ENCODE results near the gene FGGY.
"Not testable (repeated sequence)": the region's sequence is repeated elsewhere in the genome, so short reads cannot be mapped to it uniquely, and the experiment has no call there.

Gene FGGY

DNA sequence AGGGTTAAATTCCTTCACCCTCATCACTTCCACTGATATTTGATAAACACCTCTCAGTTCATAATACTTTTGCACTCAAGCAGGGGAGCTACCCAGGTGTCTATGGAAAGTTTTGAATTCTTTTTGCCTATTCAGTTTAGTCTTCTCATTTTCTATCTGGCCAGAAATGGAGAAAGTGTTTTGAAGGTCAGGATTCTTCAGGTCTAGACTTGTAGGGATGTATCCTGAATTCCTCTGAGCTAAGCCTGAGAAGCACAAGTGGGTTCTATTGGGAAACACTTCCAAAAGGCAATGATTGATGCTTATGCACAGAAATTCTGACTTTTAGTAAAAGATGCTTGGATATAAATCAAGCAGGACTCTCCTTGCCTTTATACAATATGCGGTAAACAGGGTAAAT is 300.1 kb downstream of the FGGY start:
- no peaks in the 10 kb centered on the region for H3K9me3 ChIP-seq (ENCODE audit: control insufficient read depth, low read length)
- H3K4me1 ChIP-seq (ENCODE audit: control insufficient read depth, insufficient read depth, low read length), result peaks cover 6% of the 10 kb centered on the region
- no peak overlapping the region for H3K27ac ChIP-seq (ENCODE audit: insufficient read depth, low read depth, low read length, poor library complexity, severe bottlenecking)
- H3K36me3 ChIP-seq (ENCODE audit: control insufficient read depth, insufficient read depth, low read length), result no peaks in the 10 kb centered on the region
- no peaks in the 10 kb centered on the region for H3K27me3 ChIP-seq (ENCODE audit: control insufficient read depth, insufficient read depth, low read length, poor library complexity, severe bottlenecking)
- 98 to 100% methylated on average over 1 of the region's 1 CpG for WGBS, 2 experiments
- no peak overlapping the region for H3K4me3 ChIP-seq (ENCODE audit: insufficient read depth, low read depth, low read length)

DNA sequence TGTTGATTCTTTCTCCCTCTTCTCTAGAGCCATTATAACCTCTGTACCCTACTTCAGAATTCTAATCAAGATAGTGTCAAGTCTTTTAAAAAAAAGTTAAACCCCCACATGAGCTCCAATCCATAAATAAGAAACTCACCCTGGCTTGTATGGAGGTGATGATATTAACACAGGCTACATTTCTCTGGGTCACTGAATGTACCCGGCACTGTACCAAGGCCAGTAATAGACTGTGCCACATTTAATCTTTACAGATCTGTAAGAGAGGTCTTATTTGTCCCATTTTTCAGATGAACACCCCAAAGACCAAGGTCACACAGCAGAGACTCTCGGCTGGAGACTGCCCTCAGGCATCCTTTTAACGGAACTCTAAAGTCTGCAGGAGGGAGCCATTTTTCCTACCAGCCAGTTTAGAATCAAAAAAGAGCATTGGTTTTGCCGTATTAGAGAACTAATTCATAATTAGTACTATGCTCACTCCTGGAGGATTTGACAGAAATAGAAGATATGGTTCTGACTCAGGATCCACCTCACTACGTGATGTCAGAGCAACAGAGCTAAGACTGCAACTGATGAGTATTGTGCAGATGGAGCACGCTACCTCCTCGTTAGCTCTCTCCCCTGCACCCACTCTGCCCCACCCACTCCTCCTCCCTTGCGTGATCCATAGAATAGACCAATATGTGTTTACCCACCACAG is 300.7 kb downstream of the FGGY start:
- Histone ChIP-seq H3K4me3 (ENCODE audit: insufficient read depth, low read depth, low read length) (no peak overlapping the region), H3K27ac (ENCODE audit: insufficient read depth, low read depth, low read length, poor library complexity, severe bottlenecking) (no peak overlapping the region), H3K4me1 (ENCODE audit: control insufficient read depth, insufficient read depth, low read length) (peaks cover 6% of the 10 kb centered on the region), H3K36me3 (ENCODE audit: control insufficient read depth, insufficient read depth, low read length) (no peaks in the 10 kb centered on the region), H3K27me3 (ENCODE audit: control insufficient read depth, insufficient read depth, low read length, poor library complexity, severe bottlenecking) (no peaks in the 10 kb centered on the region), H3K9me3 (ENCODE audit: control insufficient read depth, low read length) (no peaks in the 10 kb centered on the region)
- 93 to 95% methylated on average over 7 to 8 of the region's 8 CpGs for WGBS, 2 experiments

DNA sequence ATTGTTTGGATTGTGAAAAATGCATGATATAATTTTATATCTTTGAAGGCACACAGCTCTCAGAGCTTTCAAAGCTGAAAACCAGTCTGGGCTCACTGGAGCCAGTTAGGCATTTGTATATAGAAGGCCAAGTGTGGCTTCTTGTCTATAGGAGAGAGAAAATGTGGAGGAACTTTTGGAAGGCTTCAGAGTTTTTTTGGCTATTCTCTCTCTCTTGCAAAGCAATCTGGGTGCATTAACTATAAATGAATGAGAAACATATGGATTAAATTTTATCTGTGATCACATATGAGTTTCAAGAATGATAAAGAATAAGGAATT is 301.2 kb downstream of the FGGY start:
- H3K27me3 ChIP-seq (ENCODE audit: control insufficient read depth, insufficient read depth, low read length, poor library complexity, severe bottlenecking), result no peaks in the 10 kb centered on the region
- H3K9me3 ChIP-seq (ENCODE audit: control insufficient read depth, low read length), result no peaks in the 10 kb centered on the region
- no peak overlapping the region for H3K4me3 ChIP-seq (ENCODE audit: insufficient read depth, low read depth, low read length)
- peaks cover 6% of the 10 kb centered on the region for H3K4me1 ChIP-seq (ENCODE audit: control insufficient read depth, insufficient read depth, low read length)
- H3K27ac ChIP-seq (ENCODE audit: insufficient read depth, low read depth, low read length, poor library complexity, severe bottlenecking), result no peak overlapping the region
- no peaks in the 10 kb centered on the region for H3K36me3 ChIP-seq (ENCODE audit: control insufficient read depth, insufficient read depth, low read length)

DNA sequence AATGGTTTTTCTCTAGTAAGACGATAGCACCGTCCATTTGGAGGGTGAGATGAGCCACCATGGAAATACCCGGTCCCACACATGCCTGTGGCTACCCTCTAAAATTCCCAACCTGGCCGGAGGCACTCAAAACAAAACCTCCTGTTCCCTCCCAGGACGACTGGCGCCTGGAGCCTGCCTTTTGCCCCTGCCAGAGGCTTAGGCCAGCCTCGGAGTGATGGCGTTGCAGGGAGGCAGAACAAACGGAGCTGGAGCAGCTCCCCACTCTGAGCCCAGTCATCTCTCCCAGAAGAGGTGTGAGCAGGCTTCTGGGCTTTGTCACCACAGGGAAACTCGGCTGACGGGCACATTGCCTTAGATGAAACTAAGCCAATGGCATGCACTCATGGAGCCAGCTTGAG is 304.1 kb downstream of the FGGY start:
- H3K4me1 ChIP-seq (ENCODE audit: control insufficient read depth, insufficient read depth, low read length), result no peaks in the 10 kb centered on the region
- 82 to 86% methylated on average over 11 of the region's 11 CpGs for WGBS, 2 experiments
- H3K27me3 ChIP-seq (ENCODE audit: control insufficient read depth, insufficient read depth, low read length, poor library complexity, severe bottlenecking), result no peaks in the 10 kb centered on the region
- no peak overlapping the region for H3K27ac ChIP-seq (ENCODE audit: insufficient read depth, low read depth, low read length, poor library complexity, severe bottlenecking)
- H3K4me3 ChIP-seq (ENCODE audit: insufficient read depth, low read depth, low read length), result no peak overlapping the region
- H3K36me3 ChIP-seq (ENCODE audit: control insufficient read depth, insufficient read depth, low read length), result no peaks in the 10 kb centered on the region
- no peaks in the 10 kb centered on the region for H3K9me3 ChIP-seq (ENCODE audit: control insufficient read depth, low read length)

DNA sequence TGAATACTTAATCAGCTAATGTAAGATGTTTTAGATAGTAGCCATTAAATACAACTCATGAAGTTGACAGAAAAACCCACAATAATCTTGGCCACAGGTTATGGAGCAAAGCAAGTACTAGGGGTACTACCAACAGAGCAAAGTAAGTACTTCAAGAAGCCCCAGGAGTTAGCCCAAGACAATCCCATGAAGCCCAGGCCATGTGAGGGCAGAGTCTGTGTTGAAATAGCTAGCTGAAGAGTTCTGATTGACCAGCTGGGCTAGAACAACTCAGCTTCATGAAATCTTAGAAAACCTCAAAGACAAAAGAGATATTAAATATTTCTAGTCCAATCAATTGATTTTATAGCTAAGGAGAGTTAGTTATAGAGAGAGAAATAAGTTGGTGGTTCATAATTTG is 304.9 kb downstream of the FGGY start:
- Histone ChIP-seq H3K4me3 (ENCODE audit: insufficient read depth, low read depth, low read length) (no peak overlapping the region), H3K4me1 (ENCODE audit: control insufficient read depth, insufficient read depth, low read length) (no peaks in the 10 kb centered on the region), H3K9me3 (ENCODE audit: control insufficient read depth, low read length) (no peaks in the 10 kb centered on the region), H3K36me3 (ENCODE audit: control insufficient read depth, insufficient read depth, low read length) (no peaks in the 10 kb centered on the region), H3K27me3 (ENCODE audit: control insufficient read depth, insufficient read depth, low read length, poor library complexity, severe bottlenecking) (no peaks in the 10 kb centered on the region), H3K27ac (ENCODE audit: insufficient read depth, low read depth, low read length, poor library complexity, severe bottlenecking) (no peak overlapping the region)

DNA sequence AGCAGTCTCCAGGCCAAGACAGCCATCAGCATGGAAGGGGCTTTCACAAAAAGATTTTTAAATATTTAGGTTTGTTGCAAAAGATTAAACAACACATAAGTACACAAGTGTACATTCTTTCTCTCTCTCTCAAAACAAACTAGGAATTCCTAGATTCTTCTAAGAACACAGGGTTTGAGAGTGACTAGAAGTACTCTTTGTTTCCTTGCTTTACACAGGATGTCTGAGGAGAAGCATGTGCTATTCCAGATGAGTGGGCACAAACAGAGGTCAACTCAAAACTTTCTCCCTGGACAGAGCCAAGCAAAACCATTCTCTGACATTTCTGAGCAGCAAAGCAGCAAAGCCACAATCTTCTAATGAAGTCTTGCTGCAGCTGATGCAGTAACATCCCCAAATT is 307.3 kb downstream of the FGGY start:
- Histone ChIP-seq H3K4me1 (ENCODE audit: control insufficient read depth, insufficient read depth, low read length) (no peaks in the 10 kb centered on the region), H3K4me3 (ENCODE audit: insufficient read depth, low read depth, low read length) (no peak overlapping the region), H3K27me3 (ENCODE audit: control insufficient read depth, insufficient read depth, low read length, poor library complexity, severe bottlenecking) (no peaks in the 10 kb centered on the region), H3K36me3 (ENCODE audit: control insufficient read depth, insufficient read depth, low read length) (no peaks in the 10 kb centered on the region), H3K27ac (ENCODE audit: insufficient read depth, low read depth, low read length, poor library complexity, severe bottlenecking) (no peak overlapping the region), H3K9me3 (ENCODE audit: control insufficient read depth, low read length) (no peaks in the 10 kb centered on the region)

DNA sequence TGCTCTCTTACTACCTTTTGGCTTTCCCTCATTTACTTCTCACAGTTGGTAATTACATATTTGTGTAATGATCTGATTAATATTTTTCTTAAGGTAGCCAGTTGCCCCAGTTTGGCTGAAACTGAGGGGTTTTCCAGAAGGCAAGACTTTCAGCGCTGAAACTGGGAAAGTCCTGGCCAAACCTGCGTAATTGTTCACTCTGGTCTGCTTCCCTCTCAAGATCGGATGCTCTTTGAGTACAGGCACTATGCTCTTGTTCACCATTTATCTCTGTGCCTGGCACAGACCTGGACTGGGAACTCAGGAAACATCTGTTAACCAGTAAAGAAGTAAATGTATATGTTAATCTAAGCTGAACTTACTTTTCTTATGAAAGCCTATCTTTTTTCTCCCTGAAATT is 308.3 kb downstream of the FGGY start:
- WGBS, 2 experiments, result 93 to 98% methylated on average over 3 of the region's 3 CpGs

DNA sequence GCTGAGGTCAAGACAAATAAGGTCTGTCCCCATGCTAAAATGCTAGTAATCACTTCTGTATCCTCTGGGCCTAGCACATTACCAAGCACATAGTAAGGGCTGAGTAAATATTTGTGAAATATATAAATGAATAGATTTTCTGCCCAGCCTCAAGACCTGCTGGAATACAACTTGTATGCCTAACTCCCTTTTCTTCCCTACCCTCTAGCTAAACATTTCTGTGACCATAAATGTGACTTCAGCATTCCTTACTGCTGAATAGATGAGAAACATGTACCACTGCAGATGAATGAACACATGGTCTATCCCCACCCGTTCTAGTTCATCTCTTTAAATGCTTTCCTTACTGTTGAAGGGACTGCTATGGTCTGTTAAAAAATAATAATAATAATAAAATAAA is 308.9 kb downstream of the FGGY start:
- no CpG with 5 or more reads among the region's 1 CpG for WGBS, 2 experiments
- no peaks in the 10 kb centered on the region for H3K4me1 ChIP-seq (ENCODE audit: control insufficient read depth, insufficient read depth, low read length)
- H3K27me3 ChIP-seq (ENCODE audit: control insufficient read depth, insufficient read depth, low read length, poor library complexity, severe bottlenecking), result no peaks in the 10 kb centered on the region
- H3K36me3 ChIP-seq (ENCODE audit: control insufficient read depth, insufficient read depth, low read length), result no peaks in the 10 kb centered on the region
- H3K27ac ChIP-seq (ENCODE audit: insufficient read depth, low read depth, low read length, poor library complexity, severe bottlenecking), result no peak overlapping the region
- no peak overlapping the region for H3K4me3 ChIP-seq (ENCODE audit: insufficient read depth, low read depth, low read length)
- H3K9me3 ChIP-seq (ENCODE audit: control insufficient read depth, low read length), result no peaks in the 10 kb centered on the region

More for the DNA sequence above, 308.3 kb downstream of the FGGY start:
- H3K4me1 ChIP-seq (ENCODE audit: control insufficient read depth, insufficient read depth, low read length), result no peaks in the 10 kb centered on the region
- H3K27ac ChIP-seq (ENCODE audit: insufficient read depth, low read depth, low read length, poor library complexity, severe bottlenecking), result no peak overlapping the region
- no peak overlapping the region for H3K4me3 ChIP-seq (ENCODE audit: insufficient read depth, low read depth, low read length)
- H3K27me3 ChIP-seq (ENCODE audit: control insufficient read depth, insufficient read depth, low read length, poor library complexity, severe bottlenecking), result no peaks in the 10 kb centered on the region
- no peaks in the 10 kb centered on the region for H3K36me3 ChIP-seq (ENCODE audit: control insufficient read depth, insufficient read depth, low read length)
- H3K9me3 ChIP-seq (ENCODE audit: control insufficient read depth, low read length), result no peaks in the 10 kb centered on the region

DNA sequence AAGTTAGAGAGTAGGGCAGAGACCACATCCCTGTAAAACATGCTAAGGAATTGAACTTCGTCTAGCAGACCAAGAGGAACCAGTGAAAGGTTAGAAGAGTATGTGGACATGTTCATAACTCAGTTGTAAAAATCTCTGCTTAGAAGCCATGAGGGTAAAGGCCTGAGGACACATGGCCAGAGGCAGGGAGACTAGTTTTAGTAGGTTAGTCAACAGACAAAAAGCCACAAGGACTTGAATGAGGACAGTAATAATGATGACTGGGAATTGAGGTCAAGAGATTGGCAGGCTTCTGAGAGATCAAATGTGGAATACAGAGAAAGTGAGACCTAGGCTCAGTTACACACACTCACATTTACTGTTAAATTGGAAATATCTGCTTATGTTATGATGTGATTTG is 312.4 kb downstream of the FGGY start:
- H3K4me3 ChIP-seq (ENCODE audit: insufficient read depth, low read depth, low read length), result no peak overlapping the region
- no peak overlapping the region for H3K27ac ChIP-seq (ENCODE audit: insufficient read depth, low read depth, low read length, poor library complexity, severe bottlenecking)
- H3K27me3 ChIP-seq (ENCODE audit: control insufficient read depth, insufficient read depth, low read length, poor library complexity, severe bottlenecking), result no peaks in the 10 kb centered on the region
- 90 to 91% methylated on average over 1 of the region's 1 CpG for WGBS, 2 experiments
- no peaks in the 10 kb centered on the region for H3K9me3 ChIP-seq (ENCODE audit: control insufficient read depth, low read length)
- H3K4me1 ChIP-seq (ENCODE audit: control insufficient read depth, insufficient read depth, low read length), result no peaks in the 10 kb centered on the region
- H3K36me3 ChIP-seq (ENCODE audit: control insufficient read depth, insufficient read depth, low read length), result no peaks in the 10 kb centered on the region

DNA sequence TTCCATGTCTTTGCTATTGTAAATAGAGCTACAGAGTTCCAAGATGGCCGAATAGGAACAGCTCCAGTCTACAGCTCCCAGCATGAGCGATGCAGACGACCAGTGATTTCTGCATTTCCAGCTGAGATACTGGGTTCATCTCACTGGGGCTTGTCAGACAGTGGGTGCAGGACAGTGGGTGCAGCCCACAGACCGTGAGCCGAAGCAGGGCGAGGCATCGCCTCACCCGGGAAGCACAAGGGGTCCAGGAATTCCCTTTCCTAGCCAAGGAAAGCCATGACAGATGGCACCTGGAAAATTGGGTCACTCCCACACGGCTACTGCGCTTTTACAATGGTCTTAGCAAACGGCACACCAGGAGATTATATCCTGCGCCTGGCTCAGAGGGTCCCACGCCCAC is 313.6 kb downstream of the FGGY start:
- WGBS, 2 experiments, result 94 to 95% methylated on average over 13 of the region's 13 CpGs

DNA sequence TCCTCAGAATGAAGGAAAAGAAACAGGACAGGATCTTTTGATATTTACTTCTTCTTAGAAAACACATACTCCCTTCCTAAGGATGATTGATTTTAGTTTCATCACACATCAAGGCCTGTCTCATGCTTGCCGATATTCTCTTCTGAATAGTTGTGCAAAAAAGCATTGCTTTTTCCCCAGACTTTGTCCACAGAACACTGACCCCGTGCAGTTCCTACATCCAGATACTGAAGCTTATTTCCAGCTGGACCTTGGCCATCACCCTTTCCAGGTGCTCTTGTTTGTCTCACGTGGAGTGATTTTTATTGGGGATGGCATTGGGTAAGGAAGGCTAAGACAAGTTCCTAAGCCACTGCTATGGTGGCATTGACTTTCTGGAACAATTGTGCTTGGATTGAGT is 320.5 kb downstream of the FGGY start:
- Histone ChIP-seq H3K36me3 (ENCODE audit: control insufficient read depth, insufficient read depth, low read length) (no peaks in the 10 kb centered on the region), H3K4me1 (ENCODE audit: control insufficient read depth, insufficient read depth, low read length) (no peaks in the 10 kb centered on the region), H3K4me3 (ENCODE audit: insufficient read depth, low read depth, low read length) (no peak overlapping the region), H3K27me3 (ENCODE audit: control insufficient read depth, insufficient read depth, low read length, poor library complexity, severe bottlenecking) (no peaks in the 10 kb centered on the region), H3K9me3 (ENCODE audit: control insufficient read depth, low read length) (no peaks in the 10 kb centered on the region), H3K27ac (ENCODE audit: insufficient read depth, low read depth, low read length, poor library complexity, severe bottlenecking) (no peak overlapping the region)
- 92 to 95% methylated on average over 3 of the region's 3 CpGs for WGBS, 2 experiments

More for the DNA sequence above, 313.6 kb downstream of the FGGY start:
- not testable (repeated sequence) for H3K36me3 ChIP-seq (ENCODE audit: control insufficient read depth, insufficient read depth, low read length); H3K4me3 ChIP-seq (ENCODE audit: insufficient read depth, low read depth, low read length); H3K27me3 ChIP-seq (ENCODE audit: control insufficient read depth, insufficient read depth, low read length, poor library complexity, severe bottlenecking); H3K4me1 ChIP-seq (ENCODE audit: control insufficient read depth, insufficient read depth, low read length); H3K27ac ChIP-seq (ENCODE audit: insufficient read depth, low read depth, low read length, poor library complexity, severe bottlenecking); H3K9me3 ChIP-seq (ENCODE audit: control insufficient read depth, low read length)

Measured in ectodermal cell (in vitro differentiated cells).